GM18868 (cell line): ENCODE results near the gene NMNAT2.

Experiments used
- ATAC-seq: cut with Tn5 transposase; IDR thresholded peaks from one replicate; pipeline ENCODE4 v1.9.1; 2021; ENCODE audit warnings: mild to moderate bottlenecking, moderate library complexity; ENCODE audit not compliant: unreplicated experiment

NMNAT2 gene

DNA sequence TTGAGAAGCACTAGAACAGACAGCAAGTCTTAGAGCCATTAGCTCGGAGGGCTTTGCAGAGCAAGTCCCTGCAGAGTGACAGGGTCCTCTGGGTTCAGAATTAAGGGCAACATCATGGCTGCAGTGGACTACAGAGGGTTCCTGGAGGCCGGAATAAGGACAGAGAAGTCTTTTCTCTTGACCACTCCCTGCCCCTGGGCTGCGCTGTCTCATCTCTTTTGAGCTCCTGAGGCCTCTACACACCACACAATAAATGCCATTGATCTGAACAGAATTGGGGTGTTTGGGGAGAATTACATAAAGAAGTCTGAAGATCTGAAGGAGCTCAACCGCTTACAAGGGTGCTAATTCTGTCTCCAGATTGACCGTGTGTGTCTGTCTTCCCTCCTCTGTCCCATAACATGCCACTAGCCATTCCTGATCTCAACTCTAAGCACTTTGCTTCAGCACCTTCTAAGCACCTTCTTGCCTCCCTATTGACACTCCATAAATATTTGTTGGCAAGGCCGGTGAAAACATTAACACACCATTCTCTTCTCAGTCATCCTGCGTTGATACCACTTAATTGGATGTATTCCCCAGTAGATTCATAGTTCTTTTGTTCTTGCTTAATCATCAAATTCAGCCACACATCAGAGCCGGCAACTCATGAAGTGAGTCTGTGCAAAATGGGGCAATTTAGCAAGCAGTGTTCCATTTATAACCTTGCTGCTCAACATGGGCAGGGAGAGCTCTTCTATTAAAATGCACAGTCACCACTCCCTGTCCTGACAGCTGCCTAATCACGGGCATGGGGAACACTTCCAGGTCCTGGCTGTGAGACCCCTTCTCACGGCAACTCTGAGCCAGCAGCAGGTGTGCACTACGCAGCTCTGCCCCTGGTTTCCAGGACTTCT is 49.7 kb downstream of the NMNAT2 start:
- no peak for ATAC-seq

DNA sequence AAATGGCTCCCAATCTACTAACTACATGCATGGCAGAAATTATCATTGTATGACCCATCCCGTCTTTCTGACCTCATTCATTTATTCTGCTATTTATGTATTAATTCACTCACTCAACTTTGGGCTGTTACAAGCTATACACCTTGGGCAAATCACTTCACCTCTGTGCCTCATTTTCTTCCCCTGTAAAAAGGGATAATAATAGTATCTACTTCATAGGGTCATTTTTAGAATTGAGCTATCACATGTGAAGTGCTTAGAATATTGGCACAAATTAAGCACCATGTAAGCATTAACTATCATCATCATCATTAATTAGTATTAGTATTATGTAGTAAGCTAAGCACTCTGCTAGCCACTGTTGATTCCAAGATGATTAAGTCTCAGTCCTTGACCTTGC is 52.1 kb downstream of the NMNAT2 start:
- ATAC-seq = no peak

DNA sequence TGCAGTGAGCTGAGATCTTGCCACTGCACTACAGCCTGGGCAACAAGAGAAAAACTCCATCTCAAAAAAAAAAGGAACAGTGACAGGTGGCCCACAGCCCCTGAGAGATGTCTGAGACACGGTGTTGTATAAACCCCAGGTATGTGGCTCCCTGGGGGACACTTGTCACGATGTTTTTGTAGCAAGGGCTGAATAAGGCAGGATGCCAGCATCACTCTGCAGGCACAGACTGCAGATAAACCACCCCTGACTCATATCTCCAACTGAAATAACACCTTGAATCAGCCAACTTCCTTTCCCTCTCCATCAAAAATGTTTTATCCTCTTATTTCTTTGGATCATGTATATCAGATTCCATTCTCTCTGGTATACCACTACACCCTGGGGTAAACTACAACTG is 52.5 kb downstream of the NMNAT2 start:
- no peak for ATAC-seq

DNA sequence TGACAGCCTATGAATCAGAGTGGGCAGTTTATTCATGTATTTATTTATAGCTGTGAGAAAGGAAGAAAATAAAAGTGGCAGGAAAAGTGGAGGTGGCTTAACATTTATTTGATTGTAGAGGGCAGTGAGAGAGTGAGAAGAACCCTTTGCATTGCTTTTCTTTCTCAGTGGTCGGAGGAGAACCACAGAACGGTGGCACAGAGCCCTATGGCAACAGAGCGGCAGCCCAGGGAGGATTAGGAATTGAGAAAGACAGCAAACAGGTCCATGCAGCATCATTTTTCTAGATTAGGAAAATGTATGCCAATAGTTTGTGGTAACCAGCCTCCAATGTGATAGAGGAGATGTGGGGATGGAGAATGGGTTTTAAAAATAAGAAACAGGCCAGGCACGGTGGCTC is 53.1 kb downstream of the NMNAT2 start:
- no peak for ATAC-seq

DNA sequence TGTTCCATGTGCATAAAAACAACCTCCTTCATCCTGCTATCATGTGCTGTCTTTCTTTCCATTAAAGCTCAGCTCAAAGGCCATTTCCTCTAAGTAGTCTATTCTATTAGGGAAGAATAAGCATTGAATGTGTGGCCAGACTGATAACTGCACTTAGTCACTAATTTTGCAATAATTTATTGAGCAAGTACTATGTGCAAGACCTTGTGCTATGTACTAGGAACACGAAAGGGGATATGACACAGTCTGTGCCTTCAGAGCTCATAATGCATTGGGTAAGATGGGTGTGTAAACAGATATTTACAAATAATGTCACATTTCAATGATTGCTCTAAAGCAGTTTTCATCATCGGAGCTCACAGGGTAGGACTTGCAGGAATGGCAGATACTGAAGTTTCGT is 54.2 kb downstream of the NMNAT2 start:
- ATAC-seq = no peak

DNA sequence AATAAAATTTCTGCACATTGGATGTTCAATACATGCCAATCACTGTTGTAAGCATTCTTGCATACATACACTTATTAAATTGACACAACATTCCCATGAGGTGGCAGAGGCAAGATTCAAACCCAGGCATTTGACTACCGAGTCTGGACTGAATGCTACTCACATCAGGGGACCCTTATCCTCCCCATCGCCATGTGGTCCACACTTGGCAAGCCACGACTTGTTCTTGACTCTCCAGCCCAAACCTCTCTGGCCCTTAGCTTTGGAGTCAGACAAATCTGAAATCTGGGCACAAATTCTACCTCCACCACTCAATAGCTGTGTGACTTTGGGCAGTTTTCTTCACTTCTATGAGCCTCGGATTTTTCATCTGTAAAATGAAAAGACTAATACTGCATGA is 57.1 kb downstream of the NMNAT2 start:
- no peak for ATAC-seq

DNA sequence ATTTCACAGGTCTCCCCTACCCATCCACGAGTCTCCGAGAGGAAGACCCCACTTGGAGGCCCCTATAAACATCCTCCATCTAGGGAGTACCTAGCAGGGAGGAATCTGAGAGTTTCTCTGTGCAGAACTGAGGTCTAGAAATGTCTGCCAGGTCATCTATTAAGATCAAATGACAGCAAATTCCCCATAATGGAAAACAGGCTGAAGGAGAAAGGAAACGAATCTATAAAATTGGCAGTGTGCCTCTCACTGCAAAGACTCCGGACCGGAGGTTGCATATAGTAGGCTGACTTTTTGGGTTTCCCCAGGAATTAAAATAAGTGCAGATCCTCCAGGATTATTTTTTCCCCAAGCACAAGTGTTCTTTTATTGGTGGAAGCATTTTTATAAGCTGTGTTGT is 57.7 kb downstream of the NMNAT2 start:
- ATAC-seq = no peak

DNA sequence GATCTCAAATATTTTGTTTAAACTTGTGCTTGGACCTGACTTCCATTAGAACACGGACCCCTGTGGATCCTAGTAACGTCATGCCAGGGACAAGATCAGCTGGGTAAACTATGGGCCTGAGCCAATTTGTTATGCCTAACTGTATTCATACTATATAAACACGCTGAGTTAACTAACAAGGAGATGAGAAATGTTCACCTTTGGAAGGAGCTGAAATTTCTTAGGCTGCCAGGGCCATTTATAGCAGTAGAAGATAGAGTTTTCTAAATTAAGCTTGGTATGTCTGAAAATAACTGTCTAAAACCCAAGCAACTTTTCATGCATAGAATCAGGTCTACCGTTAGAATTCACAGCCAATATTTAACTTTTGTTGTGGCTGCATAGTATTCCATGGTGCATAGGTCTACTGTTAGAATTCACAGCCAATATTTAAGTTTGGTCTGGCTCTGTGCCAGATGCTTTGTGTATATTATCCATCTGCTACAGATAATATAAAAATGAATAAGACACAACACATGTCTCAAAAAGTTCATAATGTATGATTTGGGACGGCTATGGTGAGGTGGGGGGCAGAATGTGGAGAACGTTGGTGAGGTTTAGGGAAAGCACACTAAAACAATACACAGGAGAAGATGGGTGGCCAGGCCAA is 61.5 kb downstream of the NMNAT2 start:
- no peak for ATAC-seq

DNA sequence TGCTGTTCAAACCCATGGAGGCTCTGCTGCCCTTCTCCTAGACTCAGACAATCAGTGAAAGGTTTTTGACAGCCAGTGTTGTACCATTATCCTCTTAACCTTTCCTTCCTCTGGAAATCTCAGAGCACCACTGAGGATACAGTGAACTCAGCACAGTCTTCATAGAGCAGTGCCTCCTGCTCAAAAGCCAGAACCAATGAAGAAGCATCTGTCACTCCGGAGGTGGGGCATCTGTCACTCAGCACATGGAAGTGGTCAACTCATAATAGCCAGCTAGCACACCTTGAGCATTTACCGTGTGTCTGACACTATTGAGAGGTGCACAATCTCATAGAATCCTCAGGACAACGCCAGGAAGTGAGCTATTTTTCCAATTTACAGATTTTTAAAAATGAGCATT is 62.4 kb downstream of the NMNAT2 start:
- no peak for ATAC-seq

DNA sequence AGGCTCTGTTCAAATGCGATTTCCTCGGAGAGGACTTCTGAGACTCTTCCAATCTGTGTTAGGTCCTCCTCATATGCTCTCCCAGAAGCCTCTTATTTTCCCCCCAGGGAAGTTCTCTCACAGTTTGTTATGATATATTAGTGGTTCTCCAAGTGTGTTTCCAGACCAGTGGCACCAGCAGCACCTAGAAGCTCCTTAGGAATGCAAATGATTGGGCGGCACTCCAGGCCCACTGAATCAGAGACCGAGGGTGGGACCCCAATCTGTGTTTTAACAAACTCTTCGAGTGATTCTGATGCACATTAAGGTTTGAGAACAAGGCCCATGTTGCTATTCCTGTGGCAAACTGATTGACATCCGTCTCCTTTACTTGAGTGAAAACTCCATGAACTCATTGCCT is 63.0 kb downstream of the NMNAT2 start:
- ATAC-seq = no peak

DNA sequence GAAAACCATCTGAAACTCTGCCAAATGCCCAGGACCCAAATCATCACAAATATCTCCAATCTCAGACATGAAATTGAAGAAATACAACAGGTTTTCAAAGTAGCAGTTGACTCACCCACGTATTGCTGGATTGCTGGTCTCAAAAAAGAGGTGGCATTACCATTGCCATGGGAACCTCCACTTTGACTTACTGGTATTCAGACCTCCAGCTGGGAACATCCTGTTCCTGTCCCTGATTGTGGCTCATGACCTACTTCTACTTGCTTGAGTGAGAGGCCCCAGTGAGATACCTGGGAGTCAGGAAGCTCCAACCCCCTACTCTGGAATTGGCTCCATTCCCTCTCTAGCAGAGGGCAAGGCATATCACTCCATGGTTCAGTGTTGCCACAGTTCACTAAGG is 64.6 kb downstream of the NMNAT2 start:
- ATAC-seq = no peak

DNA sequence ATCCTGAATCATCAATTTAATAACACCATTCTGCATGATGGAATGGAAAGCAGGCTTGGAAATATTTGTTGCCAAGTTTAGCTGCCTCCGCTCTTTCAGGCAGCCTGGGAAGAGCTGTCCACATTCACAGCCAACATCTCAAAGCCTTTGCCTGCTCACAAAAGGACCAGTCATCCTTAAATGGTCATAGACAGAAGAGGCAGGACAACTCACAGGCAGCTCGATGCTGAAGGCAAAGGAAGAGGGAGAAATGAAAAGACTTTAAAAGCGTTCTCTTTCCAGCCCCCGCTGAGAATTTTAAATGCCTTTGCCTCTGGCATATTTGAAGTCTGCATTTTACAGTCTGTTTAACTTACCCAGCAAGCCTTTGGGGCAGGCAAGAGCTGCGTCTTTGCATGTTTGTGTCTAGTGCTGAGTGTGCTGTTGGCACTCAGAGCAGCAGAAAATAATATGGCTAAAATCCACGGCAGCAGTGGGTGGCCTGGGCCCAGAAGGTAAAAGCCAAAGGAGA is 68.9 kb downstream of the NMNAT2 start:
- no peak for ATAC-seq

DNA sequence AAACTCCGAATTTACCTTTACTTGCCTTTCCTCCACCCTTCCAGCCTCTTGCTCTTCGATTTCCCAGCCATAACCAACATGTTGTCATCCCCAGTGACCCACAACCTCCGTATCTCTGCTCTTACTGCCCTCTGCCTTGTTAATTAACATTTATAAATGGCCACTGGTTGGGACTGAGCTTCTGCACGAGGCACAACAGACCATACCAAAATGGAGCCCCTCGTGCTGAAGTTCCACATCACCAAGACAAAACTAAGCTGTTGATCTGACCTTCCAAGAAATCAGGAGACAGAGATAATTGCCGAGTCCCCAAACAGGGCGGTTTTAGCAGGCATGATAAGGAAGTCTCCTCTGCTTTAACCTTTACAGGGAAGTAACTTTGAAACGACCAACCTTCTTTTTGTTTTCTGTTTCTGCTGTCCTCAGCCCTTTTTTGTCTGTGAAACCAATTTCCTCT is 71.9 kb downstream of the NMNAT2 start:
- ATAC-seq = no peak

DNA sequence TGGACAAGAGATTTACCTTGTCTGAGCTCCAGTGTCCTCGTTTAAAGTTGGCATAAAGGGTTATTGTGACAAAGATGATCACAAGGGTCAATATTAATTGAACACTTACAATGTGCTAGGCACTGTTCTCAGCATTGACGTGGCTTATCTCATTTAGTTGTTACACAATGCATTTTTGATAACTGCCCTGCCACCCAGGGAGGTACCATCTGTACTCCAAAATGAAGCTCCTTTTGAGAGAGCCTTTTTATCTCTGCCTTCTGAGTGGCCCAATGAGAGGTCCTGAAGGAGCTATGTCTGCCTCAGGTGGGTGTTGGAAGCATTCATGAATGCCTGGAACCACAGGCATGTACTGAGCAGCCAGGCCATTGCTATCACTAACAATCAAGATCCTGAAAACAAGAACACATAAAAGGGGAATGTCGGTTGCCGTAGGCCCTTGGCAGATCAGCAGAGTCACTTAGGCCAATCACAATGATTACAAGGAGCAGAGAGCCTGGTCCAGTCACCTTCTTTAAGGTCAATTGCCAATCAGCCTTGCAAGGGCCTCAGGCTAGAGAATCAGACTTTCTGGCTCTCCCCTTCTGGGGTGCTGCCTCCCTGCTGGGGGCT is 78.5 kb downstream of the NMNAT2 start:
- no peak for ATAC-seq

DNA sequence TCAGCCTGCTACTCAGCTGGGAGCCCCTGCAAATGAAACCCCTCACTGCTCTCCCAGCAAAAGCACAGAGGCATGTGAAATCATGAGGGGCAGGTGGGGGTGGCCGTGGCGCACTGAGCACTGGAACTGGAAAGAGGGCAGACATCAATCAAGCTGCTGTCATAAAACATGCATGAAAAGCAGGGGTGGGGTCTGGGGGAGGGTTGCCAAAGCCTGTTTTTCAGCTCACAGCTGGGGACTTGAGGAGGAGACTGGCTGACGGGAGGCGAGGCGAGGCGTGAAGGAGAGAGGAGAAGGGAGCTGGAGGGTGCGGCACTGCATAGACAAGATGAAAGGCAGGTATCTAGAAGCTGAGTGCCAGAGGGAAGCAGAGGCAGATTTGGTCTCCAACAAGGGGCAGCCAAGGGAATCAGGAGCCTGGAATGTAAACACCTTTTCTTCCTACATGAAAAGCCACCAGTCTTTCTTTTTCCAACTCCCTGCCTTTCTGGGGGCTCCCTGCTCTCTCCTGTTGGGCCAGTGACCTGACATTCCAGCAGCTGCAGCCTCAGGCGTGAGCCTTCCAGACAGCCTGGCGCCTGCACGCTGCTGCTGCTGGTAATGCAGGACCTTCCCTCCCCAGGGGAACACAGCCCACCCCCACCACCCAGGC is 87.0 kb downstream of the NMNAT2 start:
- no peak for ATAC-seq

DNA sequence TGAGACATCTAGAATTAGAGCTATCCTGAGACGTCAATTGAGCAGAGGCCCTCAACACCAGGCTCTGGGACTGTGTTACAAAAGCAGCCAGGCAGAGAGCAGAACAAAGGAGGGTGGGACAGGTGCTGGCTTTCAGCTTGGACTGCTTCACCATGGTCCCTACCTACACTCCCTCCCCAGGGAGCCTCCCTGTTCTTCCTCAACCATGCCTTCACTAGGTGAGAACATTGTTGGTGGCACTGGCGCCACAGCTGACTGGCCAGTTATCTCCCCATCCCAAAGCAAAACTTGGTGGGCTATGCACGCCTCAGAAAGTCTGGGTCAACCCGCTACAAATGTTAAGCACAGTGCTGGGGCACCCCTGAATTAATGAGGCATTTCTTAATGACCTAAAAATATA is 87.8 kb downstream of the NMNAT2 start:
- no peak for ATAC-seq

DNA sequence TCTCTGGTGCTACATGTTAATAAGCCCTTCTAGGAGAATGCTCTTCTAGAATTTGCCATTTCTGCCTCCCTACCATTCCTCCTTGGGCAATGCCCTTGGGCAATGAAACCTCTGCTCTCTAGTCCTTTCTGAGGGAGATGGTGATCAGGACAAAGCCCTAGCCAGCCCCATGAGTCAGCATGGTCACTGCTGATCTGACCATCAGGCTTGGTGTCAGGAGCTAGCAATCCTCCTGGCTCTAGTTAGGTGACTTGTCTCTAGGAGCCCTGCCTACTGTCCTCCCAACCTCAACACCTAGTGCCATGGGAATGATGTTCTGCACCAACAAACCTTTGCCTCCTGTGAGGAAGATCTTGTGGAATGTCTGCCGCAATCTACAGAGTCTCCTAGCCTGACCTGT is 89.8 kb downstream of the NMNAT2 start:
- no peak for ATAC-seq

DNA sequence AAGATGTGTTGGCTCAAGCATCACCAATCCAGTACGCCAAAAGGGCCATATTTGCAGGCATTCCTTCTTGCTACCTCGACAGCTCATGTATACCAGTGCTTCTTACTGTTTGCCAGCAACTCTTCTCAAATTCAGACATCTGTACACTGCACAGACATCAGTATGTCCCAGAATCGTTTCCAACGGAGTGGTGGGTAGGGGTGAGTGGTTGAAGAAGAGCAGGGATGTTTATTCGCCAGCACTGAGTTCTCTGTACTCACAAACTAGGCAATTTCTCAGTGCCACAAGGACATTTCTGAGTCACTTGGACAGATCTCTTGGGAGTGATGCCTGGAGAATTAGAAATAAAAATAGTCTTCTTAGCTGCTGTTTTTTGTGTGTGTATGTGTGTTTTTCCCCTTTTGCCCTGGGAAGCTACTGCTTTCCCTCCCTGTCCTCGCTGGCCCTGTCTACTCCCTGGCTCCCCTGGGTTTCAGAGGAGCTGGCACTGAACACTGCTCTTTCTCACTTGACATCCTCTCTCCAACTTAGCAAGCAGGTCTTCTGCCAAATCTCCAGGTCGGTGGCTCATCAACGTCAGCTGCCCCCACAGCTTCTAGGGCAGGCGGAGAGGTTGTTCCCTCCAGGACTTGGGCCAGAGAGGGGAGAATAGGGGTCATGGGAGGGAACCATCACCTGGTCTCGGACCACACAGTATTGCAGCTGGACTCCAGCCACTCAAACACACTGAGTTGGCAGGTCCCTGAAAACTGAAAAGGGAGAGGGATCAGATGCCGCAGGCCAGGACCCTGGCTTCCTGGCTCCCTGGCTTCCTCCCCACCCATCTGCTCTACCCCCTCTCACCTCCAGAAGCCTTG is 90.5 kb downstream of the NMNAT2 start:
- no peak for ATAC-seq

DNA sequence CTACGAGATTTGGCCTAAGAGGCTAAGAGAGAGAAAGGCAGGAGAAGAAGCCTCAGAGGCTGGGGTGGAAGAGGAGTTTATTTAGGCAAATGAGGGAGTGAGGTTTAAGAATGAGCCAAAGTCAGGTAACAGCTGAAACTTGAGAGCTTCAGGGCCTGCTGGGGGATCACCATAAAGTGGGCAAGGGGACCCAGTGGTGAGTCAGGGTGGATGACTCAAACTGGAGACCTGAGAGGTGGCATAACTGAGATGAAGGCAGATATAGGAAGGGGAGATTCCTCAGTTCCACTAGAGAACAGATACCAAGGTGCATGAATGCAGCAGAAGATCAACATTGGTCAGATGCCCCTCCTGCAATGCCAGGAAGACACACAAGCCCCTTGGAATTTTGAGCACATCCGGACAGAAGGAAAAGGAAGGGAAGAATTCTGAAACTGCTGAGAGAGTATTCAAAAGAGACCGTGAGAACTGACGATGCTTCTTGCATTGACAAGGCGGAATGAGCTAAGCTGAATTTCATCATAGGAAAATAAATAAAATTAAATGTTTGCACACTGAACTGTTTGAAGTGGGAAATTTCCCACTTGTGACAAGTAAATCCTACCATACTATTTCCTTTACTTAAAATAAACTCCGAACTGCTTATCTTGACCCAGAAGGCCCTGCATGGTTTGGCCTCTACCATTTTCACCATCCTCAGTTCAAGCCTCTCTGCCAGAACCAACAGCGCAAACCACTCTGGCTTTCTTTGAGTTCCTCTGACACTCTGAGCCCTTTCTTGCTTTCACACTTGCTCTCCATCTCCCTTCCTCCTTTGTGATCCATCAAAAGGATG is 94.1 kb downstream of the NMNAT2 start:
- ATAC-seq = peak; percentile 92
